Breast epithelium (tissue), 3 donors: ENCODE measurements around the gene SLC25A46.

Source experiments
- CTCF ChIP-seq, 3 donors: fragments of 450-650 bp; IDR thresholded peaks; one replicate each; pipeline ENCODE4 v1.5.1; 2016 to 2017; ENCODE audit warnings: antibody characterized with exemption in 3 of 3, mild to moderate bottlenecking in 3 of 3, moderate library complexity in 3 of 3
- POLR2A ChIP-seq: fragments of 450-650 bp; IDR thresholded peaks from one replicate; pipeline ENCODE4 v1.6.1; 2016; ENCODE audit warnings: antibody characterized with exemption, mild to moderate bottlenecking, moderate library complexity
- POLR2AphosphoS5 ChIP-seq, 3 donors: sonication (generic); formaldehyde crosslinking; IDR thresholded peaks; one replicate each; pipeline ENCODE4 v1.6.1; 2017; ENCODE audit warnings: antibody characterized with exemption in 3 of 3

GRCh38 chr5:110752953-110753352 lies 14.1 kb downstream of the SLC25A46 start:
- no peak for TF ChIP-seq CTCF (IDR thresholded peaks at IDR 0.05)
- no peak for TF ChIP-seq POLR2A
- TF ChIP-seq POLR2AphosphoS5 (IDR thresholded peaks at IDR 0.05): no peak
